WTC11 (cell line): ENCODE results near the gene PREX1. TPM values are rescaled to one million over a fixed set of nuclear protein-coding genes. Genes with fewer than 3 reads are reported as not detected.

Source experiments
- ATAC-seq: fragments of 200-7000 bp; cut with Tn5 transposase; 2 replicates; pipeline ENCODE4 v1.10.0; 2021; ENCODE audit warnings: mild to moderate bottlenecking, moderate library complexity
- CTCF ChIA-PET: fragments of 300-600 bp; sonication (Branson Sonifier 250); formaldehyde crosslinking; loops from one replicate; lab custom pipeline; 2021; ENCODE audit warnings: antibody characterized with exemption; lab: Charles Lee
- POLR2A ChIA-PET: fragments of 350-600 bp; sonication (Branson Sonifier 250); formaldehyde crosslinking; loops from one replicate; lab custom pipeline; 2021; ENCODE audit warnings: antibody characterized with exemption; lab: Charles Lee
- DNase-seq: peaks from one replicate; pipeline ENCODE4 v3.0.0; 2021; ENCODE audit warnings: low spot score
- H3K27ac Mint-ChIP-seq: 2 replicates; pipeline ENCODE4 v1.8.0; 2021; ENCODE audit warnings: mixed read lengths
- H3K27me3 Mint-ChIP-seq: 2 replicates; pipeline ENCODE4 v1.8.0; 2021; ENCODE audit warnings: low read depth, mild to moderate bottlenecking, moderate library complexity, mixed read lengths
- H3K36me3 Mint-ChIP-seq: 2 replicates; pipeline ENCODE4 v1.8.0; 2021; ENCODE audit warnings: mixed read lengths
- H3K4me1 Mint-ChIP-seq: 2 replicates; pipeline ENCODE4 v1.8.0; 2022; ENCODE audit warnings: mixed read lengths
- H3K4me3 Mint-ChIP-seq: 2 replicates; pipeline ENCODE4 v1.8.0; 2021; ENCODE audit warnings: mild to moderate bottlenecking, moderate library complexity, mixed read lengths
- H3K9me3 Mint-ChIP-seq: 2 replicates; pipeline ENCODE4 v1.8.0; 2021; ENCODE audit warnings: mixed read lengths
- FOXP1 ChIP-seq: sonication (generic); formaldehyde crosslinking; IDR thresholded peaks from 2 replicates; pipeline ENCODE4 v1.8.0; 2022; ENCODE audit warnings: missing genetic modification reagents, mild to moderate bottlenecking, moderate library complexity, borderline replicate concordance
- GRHL2 ChIP-seq: fragments of 250-450 bp; sonication (Bioruptor Pico); IDR thresholded peaks from 2 replicates; pipeline ENCODE4 v1.8.0; 2022; ENCODE audit warnings: mild to moderate bottlenecking, moderate library complexity; ENCODE audit not compliant: insufficient replicate concordance, severe bottlenecking
- JAZF1 ChIP-seq: fragments of 250-450 bp; sonication (Bioruptor Pico); IDR thresholded peaks from 2 replicates; pipeline ENCODE4 v1.9.0; 2021; ENCODE audit warnings: moderate library complexity, mild to moderate bottlenecking, inconsistent platforms
- JUN ChIP-seq: sonication (generic); formaldehyde crosslinking; IDR thresholded peaks from 2 replicates; pipeline ENCODE4 v1.8.0; 2023; ENCODE audit warnings: mild to moderate bottlenecking, missing genetic modification reagents
- NFATC4 ChIP-seq: fragments of 250-450 bp; sonication (Bioruptor Pico); IDR thresholded peaks from 2 replicates; pipeline ENCODE4 v1.9.0; 2021; ENCODE audit warnings: mild to moderate bottlenecking
- RELA ChIP-seq: sonication (generic); formaldehyde crosslinking; IDR thresholded peaks from 2 replicates; pipeline ENCODE4 v1.8.1; 2022; ENCODE audit warnings: missing genetic modification reagents, mild to moderate bottlenecking, borderline replicate concordance
- SMAD4 ChIP-seq: sonication (generic); formaldehyde crosslinking; IDR thresholded peaks from 2 replicates; pipeline ENCODE4 v1.8.0; 2022; ENCODE audit warnings: mild to moderate bottlenecking, missing genetic modification reagents
- TEAD1 ChIP-seq: sonication (generic); formaldehyde crosslinking; IDR thresholded peaks from 2 replicates; pipeline ENCODE4 v1.8.0; 2022; ENCODE audit warnings: mild to moderate bottlenecking, missing genetic modification reagents
- TP53 ChIP-seq: sonication (generic); formaldehyde crosslinking; IDR thresholded peaks from 2 replicates; pipeline ENCODE4 v1.8.1; 2023; ENCODE audit warnings: mild to moderate bottlenecking, missing genetic modification reagents
- ZNF263 ChIP-seq: sonication (generic); formaldehyde crosslinking; IDR thresholded peaks from 2 replicates; pipeline ENCODE4 v1.8.1; 2022; ENCODE audit warnings: low read depth, mild to moderate bottlenecking, moderate library complexity, missing genetic modification reagents
- ZNF416 ChIP-seq: fragments of 250-450 bp; sonication (Bioruptor Pico); IDR thresholded peaks from 2 replicates; pipeline ENCODE4 v1.9.0; 2021; ENCODE audit warnings: mild to moderate bottlenecking, inconsistent platforms
- total RNA-seq: library from RNA; stranded (reverse); gene quantifications from 3 replicates; pipeline ENCODE4 v1.2.3, GENCODE V29; 2021
- TF ChIP-seq, protein P1 (sequence below): sonication (generic); formaldehyde crosslinking; IDR thresholded peaks from 2 replicates; pipeline ENCODE4 v1.8.1; 2022; ENCODE audit warnings: low read depth, mild to moderate bottlenecking, moderate library complexity, missing genetic modification reagents, borderline replicate concordance
- TF ChIP-seq, protein P2 (sequence below): fragments of 250-450 bp; sonication (Bioruptor Pico); IDR thresholded peaks from 2 replicates; pipeline ENCODE4 v1.9.0; 2021; ENCODE audit warnings: mild to moderate bottlenecking
- TF ChIP-seq, protein P3 (sequence below): fragments of 250-450 bp; sonication (Bioruptor Pico); IDR thresholded peaks from 2 replicates; pipeline ENCODE4 v1.8.0; 2021; ENCODE audit warnings: mild to moderate bottlenecking
- TF ChIP-seq, protein P4 (sequence below): sonication (generic); formaldehyde crosslinking; IDR thresholded peaks from 2 replicates; pipeline ENCODE4 v1.8.1; 2023; ENCODE audit warnings: mild to moderate bottlenecking, moderate library complexity, missing genetic modification reagents
- TF ChIP-seq, protein P5 (sequence below): sonication (generic); formaldehyde crosslinking; IDR thresholded peaks from 2 replicates; pipeline ENCODE4 v1.8.0; 2023; ENCODE audit warnings: missing genetic modification reagents, mild to moderate bottlenecking, borderline replicate concordance
- TF ChIP-seq, protein P6 (sequence below): sonication (generic); formaldehyde crosslinking; conservative IDR thresholded peaks from 2 replicates; pipeline ENCODE4 v1.8.1; 2022; ENCODE audit warnings: mild to moderate bottlenecking, missing genetic modification reagents
- TF ChIP-seq, protein P7 (sequence below): sonication (generic); formaldehyde crosslinking; IDR thresholded peaks from 2 replicates; pipeline ENCODE4 v1.8.1; 2023; ENCODE audit warnings: mild to moderate bottlenecking, missing genetic modification reagents, borderline replicate concordance

PREX1 gene
- total RNA-seq, 1 experiment from 2014 or later, result 17.3 TPM

DNA sequence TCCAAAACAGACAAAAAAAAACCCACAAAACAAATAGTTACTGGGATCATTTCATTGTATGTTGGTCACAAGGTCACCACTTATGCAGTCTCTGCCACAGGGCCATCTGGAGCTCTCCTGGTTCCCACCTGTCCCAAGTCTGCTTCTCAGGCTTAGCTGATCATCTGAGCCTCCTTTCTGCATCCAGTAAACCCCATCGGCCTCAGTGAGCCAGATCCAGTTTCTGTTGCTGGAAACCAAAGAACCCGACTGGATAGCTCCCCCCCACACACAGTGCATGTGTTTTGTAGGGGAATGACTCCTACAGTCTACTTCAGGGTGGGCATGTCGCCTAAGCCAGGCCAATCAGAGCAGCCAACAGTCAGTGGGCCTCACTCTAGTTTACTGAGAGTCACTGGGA, 233.3 kb downstream of the PREX1 start:
- H3K9me3 Mint-ChIP-seq, result peaks cover 9% of the 10 kb centered on the region
- H3K27ac Mint-ChIP-seq, result no peak overlapping the region
- CTCF ChIA-PET, result interaction anchor here (3.3 kb wide), 1 partner anchor 26 kb away, joined by 15 read pairs; no protein-coding TSS in a partner anchor
- DNase-seq (no peak), ATAC-seq (no peak)
- H3K4me3 Mint-ChIP-seq, result no peak overlapping the region
- no peaks in the 10 kb centered on the region for H3K27me3 Mint-ChIP-seq
- H3K4me1 Mint-ChIP-seq, result peaks cover 9% of the 10 kb centered on the region
- H3K36me3 Mint-ChIP-seq, result no peaks in the 10 kb centered on the region
- POLR2A ChIA-PET, result no interaction called here
- TF ChIP-seq FOXP1 (CRISPR knock-in tag) (no peak), GRHL2 (CRISPR knock-in tag) (no peak), ZNF263 (CRISPR knock-in tag) (no peak), SMAD4 (CRISPR knock-in tag) (no peak), ZNF416 (CRISPR knock-in tag) (no peak), NFATC4 (CRISPR knock-in tag) (no peak)
- TF ChIP-seq, protein P1, sequence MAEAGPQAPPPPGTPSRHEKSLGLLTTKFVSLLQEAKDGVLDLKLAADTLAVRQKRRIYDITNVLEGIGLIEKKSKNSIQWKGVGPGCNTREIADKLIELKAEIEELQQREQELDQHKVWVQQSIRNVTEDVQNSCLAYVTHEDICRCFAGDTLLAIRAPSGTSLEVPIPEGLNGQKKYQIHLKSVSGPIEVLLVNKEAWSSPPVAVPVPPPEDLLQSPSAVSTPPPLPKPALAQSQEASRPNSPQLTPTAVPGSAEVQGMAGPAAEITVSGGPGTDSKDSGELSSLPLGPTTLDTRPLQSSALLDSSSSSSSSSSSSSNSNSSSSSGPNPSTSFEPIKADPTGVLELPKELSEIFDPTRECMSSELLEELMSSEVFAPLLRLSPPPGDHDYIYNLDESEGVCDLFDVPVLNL, result no peak
- TF ChIP-seq, protein P2, sequence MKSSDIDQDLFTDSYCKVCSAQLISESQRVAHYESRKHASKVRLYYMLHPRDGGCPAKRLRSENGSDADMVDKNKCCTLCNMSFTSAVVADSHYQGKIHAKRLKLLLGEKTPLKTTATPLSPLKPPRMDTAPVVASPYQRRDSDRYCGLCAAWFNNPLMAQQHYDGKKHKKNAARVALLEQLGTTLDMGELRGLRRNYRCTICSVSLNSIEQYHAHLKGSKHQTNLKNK, result no peak
- TF ChIP-seq, protein P3, sequence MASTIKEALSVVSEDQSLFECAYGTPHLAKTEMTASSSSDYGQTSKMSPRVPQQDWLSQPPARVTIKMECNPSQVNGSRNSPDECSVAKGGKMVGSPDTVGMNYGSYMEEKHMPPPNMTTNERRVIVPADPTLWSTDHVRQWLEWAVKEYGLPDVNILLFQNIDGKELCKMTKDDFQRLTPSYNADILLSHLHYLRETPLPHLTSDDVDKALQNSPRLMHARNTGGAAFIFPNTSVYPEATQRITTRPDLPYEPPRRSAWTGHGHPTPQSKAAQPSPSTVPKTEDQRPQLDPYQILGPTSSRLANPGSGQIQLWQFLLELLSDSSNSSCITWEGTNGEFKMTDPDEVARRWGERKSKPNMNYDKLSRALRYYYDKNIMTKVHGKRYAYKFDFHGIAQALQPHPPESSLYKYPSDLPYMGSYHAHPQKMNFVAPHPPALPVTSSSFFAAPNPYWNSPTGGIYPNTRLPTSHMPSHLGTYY (CRISPR knock-in tag), result no peak

DNA sequence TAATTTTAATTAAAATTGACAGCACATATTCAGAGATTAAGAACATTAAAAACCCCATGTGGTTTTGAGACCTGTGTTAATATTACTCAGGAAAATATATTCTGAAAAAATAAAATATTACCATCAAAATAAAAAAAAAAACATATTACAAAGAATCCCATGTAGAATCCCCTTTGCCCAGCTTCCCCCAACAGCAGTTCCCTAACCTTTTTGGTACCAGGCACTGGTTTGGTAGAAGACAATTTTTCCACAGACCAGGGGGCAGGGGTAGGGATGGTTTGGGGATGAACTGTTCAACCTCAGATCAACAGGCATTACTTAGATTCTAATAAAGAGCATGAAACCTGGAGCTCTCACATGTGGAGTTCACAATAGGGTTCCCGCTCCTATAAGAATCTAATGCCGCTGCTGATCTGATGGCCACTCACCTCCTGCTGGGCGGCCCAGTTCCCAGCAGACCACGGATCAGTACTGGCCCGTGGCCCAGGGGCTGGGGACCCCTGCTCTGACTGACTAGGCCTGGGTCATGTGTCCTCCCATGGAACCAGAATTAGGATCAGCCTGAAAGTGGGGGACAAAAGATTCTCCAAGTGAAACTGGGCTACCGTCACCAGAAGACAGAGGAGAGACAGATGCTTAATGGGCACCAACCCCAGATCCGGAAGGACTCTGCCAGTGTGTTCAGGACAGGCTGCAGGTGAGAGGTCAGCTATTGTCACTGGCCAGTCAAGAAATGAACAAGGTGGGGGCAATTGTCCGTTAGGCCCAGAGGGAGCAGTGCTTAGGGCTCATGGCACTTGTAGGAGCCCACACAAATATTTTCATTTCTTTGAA, 235.5 kb downstream of the PREX1 start:
- Mint-ChIP-seq H3K4me3 (no peak overlapping the region), H3K36me3 (peaks cover under 1% of the 10 kb centered on the region; the same call in 1 of the 2 replicates), H3K9me3 (peaks cover 13% of the 10 kb centered on the region), H3K27me3 (peaks cover 3% of the 10 kb centered on the region; the same call in 1 of the 2 replicates), H3K4me1 (peaks cover 2% of the 10 kb centered on the region)
- no peak for DNase-seq
- no peak for ATAC-seq
- ChIA-PET POLR2A (no interaction called here), CTCF (no interaction called here)
- TF ChIP-seq JAZF1 (no peak), TEAD1 (CRISPR knock-in tag) (no peak), GRHL2 (CRISPR knock-in tag) (no peak), JUN (no peak), RELA (no peak), FOXP1 (CRISPR knock-in tag) (no peak), TP53 (CRISPR knock-in tag) (no peak)
- TF ChIP-seq, protein P4, sequence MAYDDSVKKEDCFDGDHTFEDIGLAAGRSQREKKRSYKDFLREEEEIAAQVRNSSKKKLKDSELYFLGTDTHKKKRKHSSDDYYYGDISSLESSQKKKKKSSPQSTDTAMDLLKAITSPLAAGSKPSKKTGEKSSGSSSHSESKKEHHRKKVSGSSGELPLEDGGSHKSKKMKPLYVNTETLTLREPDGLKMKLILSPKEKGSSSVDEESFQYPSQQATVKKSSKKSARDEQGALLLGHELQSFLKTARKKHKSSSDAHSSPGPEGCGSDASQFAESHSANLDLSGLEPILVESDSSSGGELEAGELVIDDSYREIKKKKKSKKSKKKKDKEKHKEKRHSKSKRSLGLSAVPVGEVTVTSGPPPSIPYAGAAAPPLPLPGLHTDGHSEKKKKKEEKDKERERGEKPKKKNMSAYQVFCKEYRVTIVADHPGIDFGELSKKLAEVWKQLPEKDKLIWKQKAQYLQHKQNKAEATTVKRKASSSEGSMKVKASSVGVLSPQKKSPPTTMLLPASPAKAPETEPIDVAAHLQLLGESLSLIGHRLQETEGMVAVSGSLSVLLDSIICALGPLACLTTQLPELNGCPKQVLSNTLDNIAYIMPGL (CRISPR knock-in tag), result no peak
- TF ChIP-seq, protein P5, sequence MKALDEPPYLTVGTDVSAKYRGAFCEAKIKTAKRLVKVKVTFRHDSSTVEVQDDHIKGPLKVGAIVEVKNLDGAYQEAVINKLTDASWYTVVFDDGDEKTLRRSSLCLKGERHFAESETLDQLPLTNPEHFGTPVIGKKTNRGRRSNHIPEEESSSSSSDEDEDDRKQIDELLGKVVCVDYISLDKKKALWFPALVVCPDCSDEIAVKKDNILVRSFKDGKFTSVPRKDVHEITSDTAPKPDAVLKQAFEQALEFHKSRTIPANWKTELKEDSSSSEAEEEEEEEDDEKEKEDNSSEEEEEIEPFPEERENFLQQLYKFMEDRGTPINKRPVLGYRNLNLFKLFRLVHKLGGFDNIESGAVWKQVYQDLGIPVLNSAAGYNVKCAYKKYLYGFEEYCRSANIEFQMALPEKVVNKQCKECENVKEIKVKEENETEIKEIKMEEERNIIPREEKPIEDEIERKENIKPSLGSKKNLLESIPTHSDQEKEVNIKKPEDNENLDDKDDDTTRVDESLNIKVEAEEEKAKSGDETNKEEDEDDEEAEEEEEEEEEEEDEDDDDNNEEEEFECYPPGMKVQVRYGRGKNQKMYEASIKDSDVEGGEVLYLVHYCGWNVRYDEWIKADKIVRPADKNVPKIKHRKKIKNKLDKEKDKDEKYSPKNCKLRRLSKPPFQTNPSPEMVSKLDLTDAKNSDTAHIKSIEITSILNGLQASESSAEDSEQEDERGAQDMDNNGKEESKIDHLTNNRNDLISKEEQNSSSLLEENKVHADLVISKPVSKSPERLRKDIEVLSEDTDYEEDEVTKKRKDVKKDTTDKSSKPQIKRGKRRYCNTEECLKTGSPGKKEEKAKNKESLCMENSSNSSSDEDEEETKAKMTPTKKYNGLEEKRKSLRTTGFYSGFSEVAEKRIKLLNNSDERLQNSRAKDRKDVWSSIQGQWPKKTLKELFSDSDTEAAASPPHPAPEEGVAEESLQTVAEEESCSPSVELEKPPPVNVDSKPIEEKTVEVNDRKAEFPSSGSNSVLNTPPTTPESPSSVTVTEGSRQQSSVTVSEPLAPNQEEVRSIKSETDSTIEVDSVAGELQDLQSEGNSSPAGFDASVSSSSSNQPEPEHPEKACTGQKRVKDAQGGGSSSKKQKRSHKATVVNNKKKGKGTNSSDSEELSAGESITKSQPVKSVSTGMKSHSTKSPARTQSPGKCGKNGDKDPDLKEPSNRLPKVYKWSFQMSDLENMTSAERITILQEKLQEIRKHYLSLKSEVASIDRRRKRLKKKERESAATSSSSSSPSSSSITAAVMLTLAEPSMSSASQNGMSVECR (CRISPR knock-in tag), result no peak
- TF ChIP-seq, protein P6, sequence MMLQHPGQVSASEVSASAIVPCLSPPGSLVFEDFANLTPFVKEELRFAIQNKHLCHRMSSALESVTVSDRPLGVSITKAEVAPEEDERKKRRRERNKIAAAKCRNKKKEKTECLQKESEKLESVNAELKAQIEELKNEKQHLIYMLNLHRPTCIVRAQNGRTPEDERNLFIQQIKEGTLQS (CRISPR knock-in tag), result no peak
- TF ChIP-seq, protein P7, sequence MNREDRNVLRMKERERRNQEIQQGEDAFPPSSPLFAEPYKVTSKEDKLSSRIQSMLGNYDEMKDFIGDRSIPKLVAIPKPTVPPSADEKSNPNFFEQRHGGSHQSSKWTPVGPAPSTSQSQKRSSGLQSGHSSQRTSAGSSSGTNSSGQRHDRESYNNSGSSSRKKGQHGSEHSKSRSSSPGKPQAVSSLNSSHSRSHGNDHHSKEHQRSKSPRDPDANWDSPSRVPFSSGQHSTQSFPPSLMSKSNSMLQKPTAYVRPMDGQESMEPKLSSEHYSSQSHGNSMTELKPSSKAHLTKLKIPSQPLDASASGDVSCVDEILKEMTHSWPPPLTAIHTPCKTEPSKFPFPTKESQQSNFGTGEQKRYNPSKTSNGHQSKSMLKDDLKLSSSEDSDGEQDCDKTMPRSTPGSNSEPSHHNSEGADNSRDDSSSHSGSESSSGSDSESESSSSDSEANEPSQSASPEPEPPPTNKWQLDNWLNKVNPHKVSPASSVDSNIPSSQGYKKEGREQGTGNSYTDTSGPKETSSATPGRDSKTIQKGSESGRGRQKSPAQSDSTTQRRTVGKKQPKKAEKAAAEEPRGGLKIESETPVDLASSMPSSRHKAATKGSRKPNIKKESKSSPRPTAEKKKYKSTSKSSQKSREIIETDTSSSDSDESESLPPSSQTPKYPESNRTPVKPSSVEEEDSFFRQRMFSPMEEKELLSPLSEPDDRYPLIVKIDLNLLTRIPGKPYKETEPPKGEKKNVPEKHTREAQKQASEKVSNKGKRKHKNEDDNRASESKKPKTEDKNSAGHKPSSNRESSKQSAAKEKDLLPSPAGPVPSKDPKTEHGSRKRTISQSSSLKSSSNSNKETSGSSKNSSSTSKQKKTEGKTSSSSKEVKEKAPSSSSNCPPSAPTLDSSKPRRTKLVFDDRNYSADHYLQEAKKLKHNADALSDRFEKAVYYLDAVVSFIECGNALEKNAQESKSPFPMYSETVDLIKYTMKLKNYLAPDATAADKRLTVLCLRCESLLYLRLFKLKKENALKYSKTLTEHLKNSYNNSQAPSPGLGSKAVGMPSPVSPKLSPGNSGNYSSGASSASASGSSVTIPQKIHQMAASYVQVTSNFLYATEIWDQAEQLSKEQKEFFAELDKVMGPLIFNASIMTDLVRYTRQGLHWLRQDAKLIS (CRISPR knock-in tag), result no peak
- TF ChIP-seq, protein P1, result no peak
- TF ChIP-seq, all 79 proteins: peak for 0
- no peak overlapping the region for H3K27ac Mint-ChIP-seq
